GM18858 (cell line): ENCODE data around the gene CLCN3.
A peak's percentile ranks its signal among the peaks of the same experiment; 100 is the strongest.
"Not testable (repeated sequence)": the region's sequence is repeated elsewhere in the genome, so short reads cannot be mapped to it uniquely, and the experiment has no call there.

Source experiments
- ATAC-seq: cut with Tn5 transposase; IDR thresholded peaks from one replicate; pipeline ENCODE4 v1.9.1; 2021; ENCODE audit not compliant: unreplicated experiment

CLCN3 gene

DNA sequence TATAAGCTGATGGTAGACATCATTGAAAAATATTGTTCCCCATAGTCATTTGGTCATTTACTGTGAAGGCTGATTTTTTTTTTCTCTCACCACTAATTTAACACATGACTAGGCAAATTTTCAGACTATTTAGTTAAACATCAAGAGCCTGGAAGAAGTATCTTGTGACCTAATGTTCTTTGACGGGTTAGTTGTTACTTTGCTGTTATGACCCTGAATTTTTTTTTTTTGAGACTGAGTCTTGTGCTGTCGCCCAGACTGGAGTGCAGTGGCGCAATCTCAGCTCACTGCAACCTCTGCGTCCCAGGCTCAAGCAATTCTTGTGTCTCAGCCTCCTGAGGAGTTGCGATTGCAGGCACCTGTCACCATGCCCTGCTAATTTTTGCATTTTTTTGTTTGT lies 70.4 kb downstream of the CLCN3 start:
- no peak for ATAC-seq

DNA sequence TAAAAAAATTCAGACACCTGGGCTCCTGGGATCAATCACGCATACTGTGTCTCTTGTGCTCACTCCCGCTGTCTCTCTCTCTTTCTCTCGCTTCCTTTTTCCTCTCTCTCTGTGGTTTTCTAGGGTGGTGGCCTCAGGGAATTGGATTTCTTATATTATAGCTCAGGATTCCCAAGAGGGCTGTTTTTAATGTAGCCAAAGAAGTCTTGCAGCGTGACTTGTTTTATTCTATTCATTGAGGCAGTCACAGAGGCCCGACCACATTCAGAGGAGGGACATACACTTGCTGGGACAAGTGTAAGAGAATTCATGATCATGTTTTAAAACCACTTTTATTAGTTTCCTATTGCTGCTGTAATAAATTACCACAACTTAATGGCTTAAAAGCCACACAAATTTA lies 78.0 kb downstream of the CLCN3 start:
- ATAC-seq = no peak

DNA sequence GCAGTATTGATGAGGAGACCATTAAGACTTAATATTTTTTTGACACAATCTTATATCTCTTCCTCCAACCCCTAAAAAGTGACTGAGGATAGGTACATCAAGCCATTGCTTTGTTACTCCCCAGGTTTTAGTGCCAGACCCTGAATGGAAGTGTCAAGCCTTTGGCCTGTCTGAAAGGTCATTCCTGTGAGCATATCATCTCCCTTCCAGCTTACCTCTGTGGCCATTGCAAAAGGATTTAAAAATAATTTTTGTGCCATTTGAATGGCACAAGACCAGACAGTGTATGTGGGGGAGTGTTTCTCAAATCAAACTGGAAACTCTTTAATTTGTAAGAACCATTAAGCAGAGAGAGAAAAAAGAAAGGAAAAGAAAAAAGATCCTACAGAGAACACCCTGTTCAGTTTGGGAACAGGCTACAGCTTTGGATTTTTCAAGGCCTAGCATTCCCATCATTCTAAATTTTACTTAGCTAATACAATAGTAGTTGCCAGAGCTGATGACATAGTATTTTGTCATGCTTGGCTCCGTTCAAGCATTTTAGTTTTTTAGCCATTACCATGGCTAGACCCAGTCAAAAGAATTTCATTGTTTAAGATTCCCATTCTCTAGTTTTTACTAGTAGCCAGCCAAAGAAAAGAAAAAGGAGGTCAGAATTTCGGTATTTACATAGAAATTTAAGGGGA lies 87.7 kb downstream of the CLCN3 start:
- no peak for ATAC-seq

DNA sequence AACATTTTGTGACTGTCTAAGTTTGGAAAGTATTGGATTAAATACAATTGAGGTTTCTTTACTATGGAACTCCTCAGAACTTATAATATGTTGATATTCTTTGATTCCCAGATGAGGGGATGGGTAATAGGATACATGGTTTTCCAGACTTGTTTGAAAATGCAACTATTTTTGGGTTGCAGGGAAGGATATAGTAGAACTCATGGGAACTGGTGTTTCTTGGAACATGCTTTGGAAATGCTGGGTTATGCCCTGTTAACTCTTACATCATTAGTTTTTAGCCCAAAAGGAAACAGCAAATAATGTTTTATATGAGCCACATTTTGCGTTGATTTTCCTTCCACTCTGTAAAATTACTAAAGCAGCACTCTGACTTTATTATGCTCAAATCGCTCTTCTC lies 95.4 kb downstream of the CLCN3 start:
- ATAC-seq = no peak

DNA sequence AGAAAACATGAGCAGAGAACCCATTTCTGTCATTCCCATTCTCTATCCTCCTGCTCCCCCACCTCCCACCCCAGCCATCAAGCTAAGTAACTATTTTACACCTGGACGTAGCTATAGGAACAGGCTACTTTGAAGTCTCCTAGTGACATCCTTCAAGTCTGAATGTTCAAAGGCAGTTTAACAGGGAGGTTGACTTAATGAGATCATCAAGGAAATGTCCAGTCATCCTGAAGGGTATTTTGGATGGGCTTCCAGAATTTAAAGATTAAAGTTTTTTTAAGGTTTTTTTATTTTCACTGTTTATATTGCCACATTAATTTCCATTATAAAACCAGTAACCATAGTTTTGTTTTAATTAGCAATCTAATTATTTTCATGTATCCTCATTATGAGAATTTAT lies 96.3 kb downstream of the CLCN3 start:
- no peak for ATAC-seq

DNA sequence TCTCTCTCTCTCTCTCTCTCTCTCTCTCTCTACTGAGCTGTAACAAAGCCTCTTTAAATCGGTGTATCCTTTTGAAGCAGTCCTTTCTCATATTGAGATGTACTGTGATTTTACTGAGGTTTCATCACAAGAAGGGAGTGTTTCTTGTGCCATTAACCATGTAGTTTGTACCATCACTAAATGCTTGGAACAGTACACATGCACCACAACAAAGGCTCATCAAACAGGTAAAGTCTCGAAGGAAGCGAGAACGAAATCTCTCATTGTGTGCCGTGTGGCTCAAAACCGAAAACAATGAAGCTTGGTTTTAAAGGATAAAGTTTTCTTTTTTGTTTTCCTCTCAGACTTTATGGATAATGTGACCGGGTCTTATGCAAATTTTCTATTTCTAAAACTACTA lies 100.2 kb downstream of the CLCN3 start:
- ATAC-seq = no peak

DNA sequence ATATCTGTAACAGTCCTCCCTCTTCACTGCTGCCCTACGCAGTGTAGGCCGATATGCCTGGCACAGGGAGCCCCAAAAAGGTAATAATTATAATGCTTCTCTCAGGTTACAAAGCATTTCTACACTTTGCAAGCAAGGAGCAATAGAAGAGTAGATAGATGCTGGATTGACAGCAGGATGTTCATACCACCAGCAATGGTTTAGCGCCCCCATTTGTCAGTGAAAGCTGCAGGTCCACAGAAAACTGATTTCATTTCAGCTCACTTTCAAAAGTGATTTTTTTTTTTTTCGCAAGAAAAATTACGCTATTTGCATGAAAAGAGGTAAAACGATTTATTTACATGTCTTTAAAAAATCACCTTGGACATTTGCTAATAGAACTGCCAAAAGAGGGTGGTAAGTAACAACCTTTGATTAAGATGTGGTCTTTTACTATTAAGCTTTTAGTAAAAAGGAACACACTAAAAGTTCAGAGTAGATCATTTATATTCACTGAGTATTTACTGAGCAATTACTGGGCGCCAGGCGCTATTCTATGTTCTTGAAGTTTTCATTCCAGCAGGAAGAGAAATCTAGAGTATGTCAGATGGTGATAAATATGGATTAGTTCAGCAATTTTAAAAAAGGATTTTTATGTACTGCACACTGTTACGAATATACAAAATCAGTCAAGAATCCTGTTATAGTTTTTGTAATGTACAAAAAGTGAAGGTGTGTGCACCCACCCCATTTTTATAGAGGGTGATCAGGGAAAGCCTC lies 103.0 kb downstream of the CLCN3 start:
- ATAC-seq = no peak

DNA sequence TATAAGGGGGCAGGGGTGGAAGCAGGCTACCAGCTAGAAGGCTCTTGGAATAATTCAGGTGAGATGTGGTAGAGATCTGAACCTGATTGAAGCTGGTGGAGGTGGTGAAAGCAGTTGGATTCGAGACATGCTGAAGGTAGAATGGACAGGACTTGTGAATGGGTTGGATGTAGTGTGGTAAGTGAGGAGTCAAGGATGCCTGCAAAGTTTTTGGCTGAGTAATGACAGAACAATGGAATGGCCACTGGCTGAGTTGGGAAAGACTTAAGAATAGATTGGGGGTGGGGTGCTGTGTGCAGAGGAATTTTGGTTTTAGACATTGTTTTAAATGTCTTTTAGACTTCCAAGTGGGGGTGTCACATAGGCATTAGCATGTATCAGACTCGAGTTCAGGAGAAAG lies 103.9 kb downstream of the CLCN3 start:
- no peak for ATAC-seq

DNA sequence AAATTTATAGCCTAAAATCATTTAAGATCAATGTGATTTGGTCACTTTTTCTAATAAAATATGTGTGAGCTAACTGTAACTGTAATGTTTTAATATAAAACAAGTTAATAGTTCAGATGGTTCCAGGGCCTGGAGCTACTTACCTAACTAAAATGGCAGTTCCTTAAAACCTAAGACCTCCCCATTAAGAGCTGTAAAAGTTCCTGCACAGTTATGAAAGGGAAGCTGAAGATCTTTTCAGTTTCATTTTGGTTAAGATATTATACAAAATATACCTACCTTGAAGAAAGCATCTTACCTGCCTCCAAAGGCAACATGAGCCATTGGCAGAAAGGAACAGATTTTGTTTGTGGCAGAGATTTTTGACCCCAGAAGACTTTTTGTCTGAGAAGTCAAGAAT lies 107.2 kb downstream of the CLCN3 start:
- peak; percentile 39 for ATAC-seq

DNA sequence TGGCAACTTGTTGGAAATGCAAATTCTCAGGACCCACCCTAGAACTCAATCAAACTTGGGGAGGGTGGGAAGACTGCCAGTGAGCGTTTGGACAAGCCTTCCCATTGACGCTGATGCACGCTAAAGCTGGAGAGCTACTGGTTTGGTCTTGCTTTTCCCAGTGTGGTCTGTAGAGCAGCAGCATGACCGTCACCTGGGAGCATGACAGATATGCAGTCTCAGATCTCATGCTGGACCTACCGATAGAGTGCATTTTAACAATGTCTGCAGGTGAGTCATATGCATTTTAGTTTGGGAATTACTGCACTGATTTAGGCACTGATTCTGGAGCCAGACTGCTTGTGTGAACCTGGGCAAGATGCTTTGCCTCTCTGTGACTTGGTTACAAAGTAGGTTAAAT lies 110.2 kb downstream of the CLCN3 start:
- ATAC-seq = no peak

DNA sequence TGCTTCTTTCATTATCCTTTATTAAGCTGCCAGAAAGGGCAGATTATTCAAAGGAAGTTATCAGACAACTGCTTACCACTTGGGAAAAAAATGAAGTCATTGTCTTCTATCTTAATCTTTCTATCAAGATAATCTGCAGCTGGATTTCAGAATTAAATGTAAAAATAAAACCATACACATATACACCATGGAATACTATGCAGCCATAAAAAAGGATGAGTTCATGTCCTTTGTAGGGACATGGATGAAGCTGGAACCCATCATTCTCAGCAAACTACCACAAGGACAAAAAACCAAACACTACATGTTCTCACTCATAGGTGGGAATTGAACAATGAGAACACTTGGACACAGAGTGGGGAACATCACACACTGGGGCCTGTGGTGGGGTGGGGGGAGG lies 118.2 kb downstream of the CLCN3 start:
- ATAC-seq = not testable (repeated sequence)

DNA sequence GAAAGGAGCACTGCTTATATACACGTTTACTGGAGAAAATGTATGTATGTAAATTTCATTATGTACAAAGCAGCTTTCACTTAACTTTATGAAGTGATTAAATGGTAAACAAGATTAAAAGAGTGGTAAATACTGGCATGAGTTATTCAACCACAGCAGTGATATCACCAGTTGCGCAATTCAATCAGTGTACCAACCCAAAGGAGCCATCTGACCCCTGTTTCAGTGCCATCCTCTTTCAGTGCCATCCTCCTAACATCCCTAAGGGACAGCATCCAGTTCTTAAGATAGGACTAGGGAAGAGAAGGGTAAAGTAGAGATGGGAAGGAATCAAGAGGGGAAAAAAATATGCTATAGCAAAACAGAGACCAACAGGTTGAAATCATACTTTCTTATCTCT lies 121.2 kb downstream of the CLCN3 start:
- no peak for ATAC-seq

DNA sequence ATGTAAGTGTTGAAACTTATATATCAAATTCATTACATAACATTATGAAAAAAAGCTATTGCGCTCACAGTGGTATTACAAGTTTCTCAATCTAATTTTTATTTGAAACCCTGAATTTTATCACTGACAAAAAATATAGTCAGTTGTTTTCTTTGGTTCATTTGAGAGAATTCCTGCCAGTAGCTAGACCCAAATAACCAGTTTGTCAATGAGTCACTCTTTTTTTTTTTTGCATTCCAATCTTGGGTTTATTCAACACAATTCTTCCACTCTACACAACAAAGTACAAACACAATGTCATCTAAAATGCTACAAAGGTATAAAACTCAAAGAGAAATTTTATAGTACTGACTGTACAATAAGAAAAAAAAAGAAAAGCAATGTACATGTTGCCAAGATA lies 124.2 kb downstream of the CLCN3 start:
- ATAC-seq = no peak

DNA sequence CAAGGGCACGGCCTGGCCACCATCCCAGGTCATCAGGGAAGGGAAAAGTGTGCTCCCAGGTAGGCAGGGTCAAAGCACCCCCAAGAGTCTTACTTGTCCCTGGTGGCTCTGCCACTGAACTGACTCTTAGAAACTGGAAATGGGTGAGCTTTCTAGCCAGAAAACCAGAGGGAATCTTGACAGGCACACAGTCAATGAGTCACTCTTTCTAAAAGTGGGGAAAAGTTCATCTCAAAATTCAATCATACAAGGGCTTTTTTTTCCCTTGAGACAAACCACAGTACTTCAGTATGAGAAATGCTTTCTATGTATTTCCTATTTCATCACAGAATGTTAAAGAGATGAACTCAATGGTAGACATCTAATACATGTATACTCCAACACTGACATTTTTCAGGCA lies 124.9 kb downstream of the CLCN3 start:
- ATAC-seq = no peak

DNA sequence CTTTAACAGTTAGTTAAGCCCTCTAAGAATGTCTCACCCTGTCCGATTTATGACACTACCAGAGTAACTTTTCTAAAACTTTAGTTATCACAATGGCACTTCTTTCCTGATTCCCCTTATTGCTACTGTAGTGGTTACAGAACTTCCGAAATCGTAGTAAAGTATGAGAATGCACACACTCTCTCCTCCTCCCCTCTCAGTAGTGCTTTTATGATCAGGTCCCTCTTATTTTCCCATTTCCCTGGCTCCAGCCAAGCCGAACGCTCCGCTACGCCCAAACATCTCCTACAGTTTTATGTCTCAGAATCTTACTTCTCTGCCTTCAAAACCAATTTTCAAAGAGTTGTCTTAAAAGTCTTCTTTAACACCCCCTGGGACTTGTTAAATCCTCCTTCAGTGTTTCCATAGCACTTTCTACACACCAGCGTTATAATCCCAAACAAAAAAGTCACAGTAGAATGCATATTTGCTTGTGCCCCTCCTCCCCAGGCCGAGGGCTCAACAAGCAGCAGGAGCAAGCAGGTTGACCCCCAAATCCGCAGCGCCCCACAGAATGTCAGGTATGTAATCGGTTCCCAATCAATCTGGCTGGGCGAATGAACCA lies 136.7 kb downstream of the CLCN3 start:
- peak; percentile 1 for ATAC-seq

DNA sequence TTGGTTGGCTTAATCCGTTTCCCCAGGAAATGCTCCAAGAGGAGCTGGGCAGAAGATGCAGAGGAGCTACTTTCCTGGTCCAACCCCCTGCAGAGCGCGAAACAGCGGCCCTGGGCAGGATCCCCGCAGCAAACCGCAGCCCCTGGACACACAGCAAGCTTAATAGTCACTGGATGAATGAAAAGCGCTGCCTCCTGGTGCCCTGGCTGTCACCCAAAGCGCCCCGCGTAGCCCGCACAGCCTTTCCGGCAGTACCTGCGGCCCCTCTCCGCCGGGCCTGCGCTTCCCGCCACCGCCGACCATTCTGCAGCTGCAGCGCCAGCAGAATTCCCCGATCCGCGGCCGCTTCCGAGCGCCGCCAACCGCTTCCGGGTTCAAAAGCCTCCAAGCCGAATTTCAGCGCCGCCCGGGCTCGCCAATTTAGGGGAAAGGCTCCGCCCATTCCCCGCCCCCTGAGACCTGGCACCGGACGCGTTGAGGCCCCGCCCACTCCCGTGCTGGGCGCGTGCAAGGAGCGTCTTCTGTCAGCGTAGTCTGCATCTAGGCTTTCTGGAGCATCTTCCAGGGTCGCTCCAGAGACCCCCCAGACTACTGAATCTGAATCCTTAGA lies 137.3 kb downstream of the CLCN3 start, which contains the start of gene HPF1:
Gene HPF1 (minus strand): TSS at position 370 of the 610 bp plus-strand sequence. CDS start 67 bp downstream, at position 303.
- peak; percentile 89 for ATAC-seq

DNA sequence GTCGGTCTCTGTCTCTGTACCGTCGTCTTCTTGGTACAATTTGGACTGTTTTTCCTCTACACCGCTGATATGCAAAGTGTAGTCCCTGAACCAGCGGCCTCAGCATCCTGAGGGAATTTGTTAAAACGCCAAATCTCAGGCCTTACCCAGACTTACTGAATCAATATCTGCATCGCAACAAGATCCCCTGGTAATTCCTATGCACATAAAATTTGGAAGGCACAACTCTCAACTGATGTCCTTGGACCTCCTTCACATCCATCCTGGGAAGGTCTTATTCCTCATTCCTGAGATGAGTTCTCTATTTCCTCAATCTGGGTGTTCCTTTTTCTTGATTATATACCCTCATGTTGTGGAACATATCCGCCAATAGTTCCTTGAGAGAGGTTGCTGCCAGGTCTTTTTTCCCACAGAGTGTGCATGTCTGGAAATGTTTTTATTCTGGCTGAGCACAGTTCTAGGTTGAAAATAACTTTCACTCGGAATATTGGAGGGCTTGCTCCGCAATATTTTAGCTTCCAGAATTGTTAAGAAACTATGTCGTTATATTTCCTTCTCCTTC lies 138.1 kb downstream of the CLCN3 start:
- ATAC-seq = no peak

DNA sequence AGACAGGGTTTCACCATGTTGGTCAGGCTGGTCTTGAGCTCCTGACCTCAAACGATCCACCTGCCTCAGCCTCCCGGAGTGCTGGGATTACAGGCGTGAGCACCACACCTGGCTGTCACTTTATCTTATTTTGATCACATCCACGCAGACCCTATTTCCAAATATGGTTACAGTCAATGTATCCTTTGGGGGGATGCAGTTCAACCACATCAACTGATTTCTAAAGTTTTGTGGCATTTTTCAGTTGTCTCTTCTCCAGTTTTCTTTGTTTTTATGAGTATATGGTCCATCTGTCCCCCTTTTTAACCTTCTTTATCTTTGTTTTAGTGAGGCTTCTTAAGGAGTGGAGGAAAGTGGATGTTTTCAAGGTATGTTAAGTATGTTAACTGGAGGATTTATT lies 141.5 kb downstream of the CLCN3 start:
- ATAC-seq = no peak

DNA sequence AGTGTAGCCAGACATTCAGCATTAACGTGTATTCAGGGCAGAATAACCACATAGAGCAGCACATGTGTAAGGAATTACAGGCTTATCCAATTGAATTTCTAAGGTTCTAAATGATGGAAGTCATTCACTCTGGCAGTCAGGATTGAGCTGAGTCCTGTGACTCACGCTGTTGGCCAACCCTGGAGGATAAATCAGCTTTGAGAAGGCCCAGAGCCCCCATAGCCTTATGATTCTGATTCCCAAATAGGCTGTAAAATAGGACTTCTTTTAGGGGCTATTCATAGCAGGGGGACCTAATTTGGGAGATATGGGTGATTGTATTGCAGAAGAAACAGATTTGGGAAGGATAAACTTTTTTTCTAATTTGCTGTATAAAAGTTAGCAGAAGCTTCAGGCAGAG lies 145.5 kb downstream of the CLCN3 start:
- no peak for ATAC-seq

DNA sequence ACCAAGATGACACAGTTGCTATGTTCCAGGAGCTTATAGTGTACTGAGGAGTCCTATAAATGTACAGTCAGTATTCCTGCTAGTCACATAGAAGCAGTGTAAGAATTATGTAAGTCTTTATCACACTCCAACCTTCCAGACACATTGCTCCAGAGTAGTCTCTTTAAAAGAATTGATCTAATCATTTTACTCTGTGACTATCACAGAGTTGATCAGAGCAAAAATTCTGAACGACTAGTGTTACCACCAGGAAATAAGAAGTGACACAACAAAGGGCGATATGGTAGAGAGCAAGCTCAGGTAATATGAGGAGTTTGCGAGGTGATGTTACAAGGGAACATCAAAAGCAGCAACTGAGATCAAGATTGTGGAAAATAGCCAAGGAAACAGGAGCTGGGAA lies 146.4 kb downstream of the CLCN3 start:
- no peak for ATAC-seq

DNA sequence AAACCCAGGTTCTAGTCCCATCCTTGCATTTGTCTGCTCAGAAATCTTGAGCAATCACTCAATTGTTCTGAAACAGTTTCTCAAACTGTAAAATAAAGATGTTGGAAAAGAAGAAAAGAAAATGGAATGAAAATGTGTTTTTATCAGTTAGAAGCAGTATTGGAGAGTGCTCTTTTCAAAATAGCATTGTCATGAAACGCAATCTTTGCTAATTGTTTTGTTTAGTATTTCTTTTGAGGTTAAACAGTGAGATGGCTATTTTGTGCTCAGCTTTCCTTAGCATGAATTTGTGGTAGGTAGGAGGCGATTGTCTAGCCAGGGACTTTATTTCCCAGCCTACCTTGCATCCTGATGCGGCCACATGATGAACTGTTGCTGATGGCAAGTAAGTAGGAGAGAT lies 148.0 kb downstream of the CLCN3 start:
- no peak for ATAC-seq

DNA sequence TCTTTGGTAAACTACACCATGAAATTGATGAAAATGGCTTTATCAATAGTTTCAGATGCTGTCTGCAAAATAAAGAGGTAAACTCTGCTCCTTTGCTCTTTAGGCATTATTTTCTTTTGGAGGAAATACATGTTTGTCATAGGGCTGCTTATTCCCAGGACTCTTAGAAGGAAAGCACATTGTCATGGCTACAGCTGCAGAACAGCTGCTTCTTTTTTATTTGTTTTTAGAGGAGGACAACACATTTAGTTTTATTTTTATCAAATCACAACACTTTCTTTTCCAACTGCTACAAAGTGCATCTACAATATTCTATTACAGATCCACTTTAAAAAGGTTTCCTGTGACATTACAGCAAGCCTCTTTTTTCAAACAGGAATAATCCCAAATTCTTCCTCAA lies 150.0 kb downstream of the CLCN3 start:
- no peak for ATAC-seq
